ENCODE data around the gene NOXA1.

GRCh38 chr9:137376386-137376785 lies 46.8 kb upstream of the NOXA1 start:
- TF ChIP-seq CTCF (conservative IDR thresholded peaks at IDR 0.05; ENCODE audit: low read depth, low read length) (no peak), EZH2 (IDR thresholded peaks at IDR 0.05; ENCODE audit: borderline replicate concordance, low read depth, low read length, poor library complexity, severe bottlenecking) (no peak)
